GM21447 (cell line): ENCODE results near the gene DAPK1.
A peak's percentile ranks its signal among the peaks of the same experiment; 100 is the strongest.

ENCODE experiments used
- ATAC-seq: cut with Tn5 transposase; IDR thresholded peaks from one replicate; pipeline ENCODE4 v1.9.1; 2021; ENCODE audit not compliant: unreplicated experiment

The DAPK1 gene

GRCh38 chr9:87564791-87565241 lies 67.1 kb downstream of the DAPK1 start:
- no peak for ATAC-seq

DNA sequence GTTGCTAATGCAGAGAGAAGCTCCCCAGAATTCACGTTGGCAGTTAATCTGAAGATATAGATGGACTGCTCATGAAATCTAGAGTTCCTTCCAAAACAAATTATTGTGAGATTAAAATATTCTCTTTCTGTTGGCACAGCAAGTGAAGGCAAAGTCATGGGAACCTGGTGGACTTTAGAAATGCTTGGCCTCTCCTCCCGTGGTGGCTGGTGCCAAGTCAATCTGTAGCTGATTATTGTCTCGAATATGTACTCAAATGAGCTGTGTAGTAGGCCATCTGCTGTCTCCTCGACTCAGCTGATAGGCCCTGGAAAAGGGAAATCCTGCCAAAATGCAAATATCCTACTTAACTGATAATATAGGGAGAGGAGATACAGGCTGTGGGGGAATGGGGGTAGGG lies 69.3 kb downstream of the DAPK1 start:
- no peak for ATAC-seq

GRCh38 chr9:87567571-87567970 lies 69.9 kb downstream of the DAPK1 start:
- ATAC-seq = no peak

- ATAC-seq = no peak
These were observed 70.3 kb downstream of the DAPK1 start for GRCh38 chr9:87567983-87568382.

GRCh38 chr9:87568401-87568800 lies 70.7 kb downstream of the DAPK1 start:
- no peak for ATAC-seq

- no peak for ATAC-seq
These were observed 71.4 kb downstream of the DAPK1 start for GRCh38 chr9:87569008-87569509.

- no peak for ATAC-seq
These were observed 71.9 kb downstream of the DAPK1 start for GRCh38 chr9:87569518-87569917.

DNA sequence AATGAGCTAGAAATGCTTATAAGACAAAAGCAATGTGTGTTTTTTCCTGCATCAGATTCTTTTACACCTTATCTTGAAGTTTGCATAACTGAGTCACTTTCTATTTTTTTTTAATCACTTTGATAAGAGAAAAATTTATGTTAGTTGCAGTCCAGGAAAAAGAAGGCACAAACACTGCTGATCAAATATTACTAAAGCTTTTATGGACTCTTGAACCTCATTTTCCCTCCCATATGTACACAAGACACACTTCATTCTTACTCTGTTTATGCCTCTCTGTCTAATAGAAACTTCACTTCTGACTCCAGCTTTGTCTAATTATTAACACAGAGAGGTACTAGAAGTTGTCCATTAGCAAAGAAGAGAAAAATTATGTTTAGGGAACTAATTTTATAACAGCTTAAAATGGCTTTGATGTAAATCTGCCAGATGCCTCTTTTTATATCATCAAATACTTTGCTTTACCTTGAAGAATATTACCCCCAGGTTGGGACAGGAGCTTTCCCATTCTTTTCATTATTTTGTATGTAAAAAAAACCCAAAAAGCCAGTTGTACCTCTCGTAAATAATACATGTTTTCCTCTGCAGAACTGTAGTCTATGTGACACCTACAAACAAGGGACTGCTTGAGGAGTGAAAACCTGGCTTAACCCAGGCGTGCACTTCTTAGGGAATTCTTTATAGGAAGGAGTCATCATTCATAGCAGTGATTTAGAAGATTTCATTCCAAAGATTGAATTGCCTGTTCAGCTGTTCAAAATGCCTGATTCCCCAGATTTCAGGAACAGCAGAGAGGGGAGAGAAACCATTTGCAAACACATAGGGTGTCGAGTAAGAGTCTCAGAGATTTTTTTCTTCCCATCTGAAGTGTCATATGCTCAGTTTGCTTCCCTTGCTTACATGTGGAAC lies 72.6 kb downstream of the DAPK1 start:
- ATAC-seq = peak; percentile 69

DNA sequence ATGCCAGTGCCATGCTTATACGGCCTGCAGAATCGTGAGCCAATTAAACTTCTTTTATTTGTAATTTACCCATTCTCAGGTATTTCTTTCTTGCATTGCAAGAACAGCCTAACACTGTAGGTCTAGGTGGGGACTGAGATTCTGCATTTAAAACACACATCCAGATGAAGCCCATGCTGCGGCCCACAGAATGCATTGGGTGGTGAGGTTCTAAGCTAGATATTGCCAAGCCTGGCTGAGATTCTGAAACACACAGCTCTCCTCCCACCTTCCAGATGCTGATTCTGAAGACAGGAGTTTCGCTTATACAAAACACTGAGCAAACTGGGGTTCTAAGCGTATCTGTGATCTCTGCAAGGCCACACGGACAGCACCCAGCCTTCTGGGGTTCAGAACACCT lies 75.1 kb downstream of the DAPK1 start:
- ATAC-seq = no peak

GRCh38 chr9:87573841-87574342 lies 76.2 kb downstream of the DAPK1 start:
- no peak for ATAC-seq

DNA sequence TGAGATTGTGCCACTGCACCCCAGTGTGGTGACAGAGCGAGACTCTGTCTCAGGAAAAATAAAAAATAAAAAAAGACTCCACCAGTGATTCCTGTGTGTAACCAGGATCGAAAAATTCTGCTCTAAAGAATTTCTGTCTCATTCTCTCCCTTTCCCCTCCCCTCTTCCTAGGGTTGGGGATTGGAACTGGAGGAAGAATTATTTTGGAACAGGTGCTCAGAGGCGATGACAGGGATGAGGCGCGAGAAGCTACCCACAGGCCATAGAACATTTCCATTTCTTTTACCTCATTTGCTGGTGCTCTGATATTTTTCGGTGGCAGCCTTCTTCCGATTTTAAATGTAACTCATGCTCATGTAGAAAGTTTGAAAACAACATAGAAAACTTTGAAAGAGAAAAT lies 80.1 kb downstream of the DAPK1 start:
- ATAC-seq = no peak

- ATAC-seq = no peak
These were observed 81.0 kb downstream of the DAPK1 start for GRCh38 chr9:87578625-87579024.

DNA sequence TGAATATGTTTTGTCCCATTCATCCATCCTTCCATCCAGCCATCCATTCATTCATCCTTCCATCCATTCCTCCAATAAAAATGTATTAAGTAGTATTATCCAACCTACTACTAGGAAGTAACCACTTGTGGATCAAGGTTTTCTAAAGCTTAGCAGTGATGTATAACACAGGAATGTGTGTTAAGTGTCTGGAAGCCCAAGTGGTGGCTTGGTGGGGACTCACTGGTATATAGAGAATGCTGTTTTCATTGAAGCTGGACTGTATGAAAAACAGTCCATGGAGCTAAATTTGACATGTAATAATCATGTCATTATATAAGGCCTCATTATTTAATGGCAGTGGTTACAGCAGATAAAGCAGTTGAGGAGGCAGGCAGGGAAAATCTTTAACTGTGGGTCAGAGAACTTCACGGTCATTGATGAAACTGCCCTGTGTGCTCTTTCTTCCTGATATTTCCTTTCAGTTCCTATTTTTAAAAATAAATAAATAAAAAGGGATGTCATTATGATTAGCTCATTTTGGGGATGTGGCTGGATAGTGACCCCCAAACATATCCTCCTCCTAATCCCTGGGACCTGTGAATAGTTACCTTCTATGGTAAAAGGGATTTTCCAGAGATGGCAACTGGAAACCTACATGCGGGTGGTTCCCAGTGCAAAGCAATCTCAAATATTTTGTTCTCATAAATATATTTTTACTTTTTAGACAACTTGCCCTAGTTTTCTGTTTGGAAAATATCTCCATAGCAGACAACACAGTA lies 82.3 kb downstream of the DAPK1 start:
- no peak for ATAC-seq

DNA sequence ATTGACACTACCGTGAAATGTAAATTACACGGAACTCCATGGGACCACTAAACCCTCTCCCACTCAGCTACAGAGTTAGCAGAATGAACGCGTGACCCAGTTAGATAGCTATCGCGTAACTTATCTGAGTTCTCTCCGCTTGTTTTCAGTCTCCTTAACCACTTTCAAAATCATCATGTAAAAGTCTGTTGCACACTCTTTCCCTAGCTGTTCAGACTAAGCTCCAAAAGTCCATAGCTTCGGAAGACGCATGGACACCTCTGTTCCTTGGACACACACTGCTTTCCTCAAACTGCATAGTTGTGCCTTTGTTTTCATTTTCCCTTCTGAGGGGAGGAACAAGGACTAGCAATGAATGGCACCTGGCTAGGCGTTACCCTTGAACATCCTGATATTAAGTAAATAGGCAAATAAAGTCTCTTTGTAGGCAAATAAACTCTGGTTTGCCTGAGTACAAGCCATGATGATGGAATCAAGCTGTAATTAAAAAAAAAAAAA lies 83.3 kb downstream of the DAPK1 start:
- ATAC-seq = no peak

DNA sequence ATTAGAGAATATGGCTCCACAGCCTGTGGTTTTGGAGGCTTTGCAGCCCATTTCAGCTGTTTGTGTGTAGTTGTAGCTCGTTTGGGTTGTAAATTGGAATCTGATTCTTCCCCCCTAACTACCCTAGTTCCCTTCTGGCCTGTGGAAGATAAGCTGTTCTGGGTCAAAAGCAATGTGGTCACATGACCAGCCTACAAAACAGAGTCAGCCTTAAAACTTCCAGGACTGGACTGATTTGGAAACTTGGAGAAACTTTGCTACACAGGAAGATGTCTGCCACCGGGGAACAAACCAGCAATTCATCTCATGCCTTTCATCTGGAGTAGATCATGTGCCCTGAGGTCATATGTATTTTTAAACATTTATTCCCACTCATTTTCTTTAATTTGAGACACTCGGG lies 83.8 kb downstream of the DAPK1 start:
- ATAC-seq = no peak

- ATAC-seq = no peak
These were observed 84.4 kb downstream of the DAPK1 start for GRCh38 chr9:87581949-87582637.

- ATAC-seq = no peak
These were observed 86.7 kb downstream of the DAPK1 start for GRCh38 chr9:87584326-87584725.

- no peak for ATAC-seq
These were observed 87.6 kb downstream of the DAPK1 start for GRCh38 chr9:87585123-87585855.

DNA sequence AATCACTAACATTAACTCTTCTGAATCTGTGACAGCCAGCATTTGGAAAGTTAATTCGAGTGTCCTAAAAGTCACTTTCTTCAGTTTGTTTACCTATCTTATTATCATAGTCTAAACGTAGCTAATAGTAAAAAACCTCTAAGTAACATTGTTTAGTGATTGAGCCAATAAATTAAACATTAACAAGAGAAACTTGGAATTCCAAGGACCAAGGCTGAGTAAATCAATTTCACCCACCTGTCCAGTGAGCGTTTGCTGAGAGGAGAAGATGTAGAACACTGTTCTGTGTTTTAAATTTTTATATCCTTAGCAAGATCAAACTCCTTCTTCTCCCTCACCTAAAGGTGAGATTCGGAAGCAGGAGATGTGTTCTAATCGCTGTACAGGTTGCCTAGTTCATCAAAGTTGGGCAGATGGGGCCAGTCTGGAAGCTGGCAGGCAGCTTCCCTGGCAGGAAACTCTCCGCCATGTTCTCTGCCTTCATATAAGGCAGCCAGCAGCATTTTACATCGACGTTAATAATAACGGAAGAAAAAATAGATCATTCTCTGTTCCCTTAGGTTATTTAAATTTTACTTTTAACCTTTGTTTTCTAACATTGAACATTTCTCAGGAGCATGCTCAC lies 89.2 kb downstream of the DAPK1 start:
- ATAC-seq = no peak

DNA sequence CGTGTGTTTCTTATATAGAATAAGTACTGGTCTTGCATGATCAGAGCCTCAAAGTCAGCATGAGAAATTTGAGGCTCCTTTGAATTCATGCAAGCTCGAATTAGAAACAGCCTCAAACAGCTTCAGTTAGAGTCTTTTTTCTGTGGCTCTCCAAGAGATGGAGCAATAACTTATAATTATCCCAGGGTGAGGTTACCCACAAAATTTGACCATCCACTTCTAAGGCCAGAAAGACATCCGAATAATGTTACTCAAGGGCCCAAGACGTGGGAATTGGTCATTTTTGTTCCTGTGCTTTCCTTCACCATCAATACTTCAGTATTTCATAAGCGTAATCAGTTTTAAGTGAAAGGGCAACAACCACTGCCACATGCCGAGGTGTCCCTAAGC lies 89.7 kb downstream of the DAPK1 start:
- ATAC-seq = no peak
